ENCODE data around the gene ADGRV1. TPM values are rescaled to one million over a fixed set of nuclear protein-coding genes. Genes with fewer than 3 reads are reported as not detected.

Gene ADGRV1
- total RNA-seq, 1 donor from 2014 or later, result 10.0 TPM

GRCh38 chr5:91146230-91146629, 587.6 kb downstream of the ADGRV1 start:
- Mint-ChIP-seq H3K36me3 (ENCODE audit: low read depth, unreplicated experiment) (no peaks in the 10 kb centered on the region), H3K9me3 (ENCODE audit: unreplicated experiment) (no peaks in the 10 kb centered on the region), H3K27me3 (ENCODE audit: low read depth, unreplicated experiment) (no peaks in the 10 kb centered on the region), H3K4me1 (ENCODE audit: low read depth, unreplicated experiment) (peaks cover 14% of the 10 kb centered on the region), H3K27ac (ENCODE audit: unreplicated experiment) (no peak overlapping the region), H3K4me3 (ENCODE audit: unreplicated experiment) (no peak overlapping the region)
- Histone ChIP-seq H3K4me3 (ENCODE audit: insufficient read depth, low read depth, low read length) (no peak overlapping the region), H4K20me1 (ENCODE audit: insufficient read depth, low read length) (no peaks in the 10 kb centered on the region), H3K27me3 (ENCODE audit: insufficient read depth, low read length) (no peaks in the 10 kb centered on the region), H3K4me1 (ENCODE audit: insufficient read depth, low read length) (no peaks in the 10 kb centered on the region), H3K27ac (ENCODE audit: low read depth, low read length) (no peak overlapping the region), H3K9me3 (ENCODE audit: insufficient read depth, low read depth, low read length) (peaks cover 2% of the 10 kb centered on the region), H3K9ac (ENCODE audit: low read length) (no peak overlapping the region), H3K79me2 (ENCODE audit: insufficient read depth, low read length) (no peaks in the 10 kb centered on the region), H2AFZ (ENCODE audit: low read depth, low read length) (no peak overlapping the region), H3K36me3 (ENCODE audit: insufficient read depth, low read length) (no peaks in the 10 kb centered on the region), H3K4me2 (ENCODE audit: low read length) (no peak overlapping the region)
- FAIRE-seq (no peak), DNase-seq (ENCODE audit: low read depth) (no peak)
- no peak for TF ChIP-seq EZH2 (IDR thresholded peaks at IDR 0.05; ENCODE audit: insufficient read depth, low read length)
- TF ChIP-seq, protein P1, sequence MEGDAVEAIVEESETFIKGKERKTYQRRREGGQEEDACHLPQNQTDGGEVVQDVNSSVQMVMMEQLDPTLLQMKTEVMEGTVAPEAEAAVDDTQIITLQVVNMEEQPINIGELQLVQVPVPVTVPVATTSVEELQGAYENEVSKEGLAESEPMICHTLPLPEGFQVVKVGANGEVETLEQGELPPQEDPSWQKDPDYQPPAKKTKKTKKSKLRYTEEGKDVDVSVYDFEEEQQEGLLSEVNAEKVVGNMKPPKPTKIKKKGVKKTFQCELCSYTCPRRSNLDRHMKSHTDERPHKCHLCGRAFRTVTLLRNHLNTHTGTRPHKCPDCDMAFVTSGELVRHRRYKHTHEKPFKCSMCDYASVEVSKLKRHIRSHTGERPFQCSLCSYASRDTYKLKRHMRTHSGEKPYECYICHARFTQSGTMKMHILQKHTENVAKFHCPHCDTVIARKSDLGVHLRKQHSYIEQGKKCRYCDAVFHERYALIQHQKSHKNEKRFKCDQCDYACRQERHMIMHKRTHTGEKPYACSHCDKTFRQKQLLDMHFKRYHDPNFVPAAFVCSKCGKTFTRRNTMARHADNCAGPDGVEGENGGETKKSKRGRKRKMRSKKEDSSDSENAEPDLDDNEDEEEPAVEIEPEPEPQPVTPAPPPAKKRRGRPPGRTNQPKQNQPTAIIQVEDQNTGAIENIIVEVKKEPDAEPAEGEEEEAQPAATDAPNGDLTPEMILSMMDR (IDR thresholded peaks at IDR 0.05; ENCODE audit: insufficient read depth, low read depth, low read length), result no peak

GRCh38 chr5:91146905-91147600, 588.5 kb downstream of the ADGRV1 start:
- Mint-ChIP-seq H3K27me3 (ENCODE audit: low read depth, unreplicated experiment) (no peaks in the 10 kb centered on the region), H3K4me1 (ENCODE audit: low read depth, unreplicated experiment) (peaks cover 19% of the 10 kb centered on the region), H3K27ac (ENCODE audit: unreplicated experiment) (no peak overlapping the region), H3K36me3 (ENCODE audit: low read depth, unreplicated experiment) (no peaks in the 10 kb centered on the region), H3K4me3 (ENCODE audit: unreplicated experiment) (no peak overlapping the region), H3K9me3 (ENCODE audit: unreplicated experiment) (no peaks in the 10 kb centered on the region)
- Histone ChIP-seq H3K27ac (ENCODE audit: low read depth, low read length) (no peak overlapping the region), H3K4me2 (ENCODE audit: low read length) (no peak overlapping the region), H4K20me1 (ENCODE audit: insufficient read depth, low read length) (no peaks in the 10 kb centered on the region), H3K9ac (ENCODE audit: low read length) (no peak overlapping the region), H3K36me3 (ENCODE audit: insufficient read depth, low read length) (no peaks in the 10 kb centered on the region), H3K9me3 (ENCODE audit: insufficient read depth, low read depth, low read length) (peaks cover 2% of the 10 kb centered on the region), H3K79me2 (ENCODE audit: insufficient read depth, low read length) (no peaks in the 10 kb centered on the region), H2AFZ (ENCODE audit: low read depth, low read length) (no peak overlapping the region), H3K4me3 (ENCODE audit: insufficient read depth, low read depth, low read length) (no peak overlapping the region), H3K4me1 (ENCODE audit: insufficient read depth, low read length) (no peaks in the 10 kb centered on the region), H3K27me3 (ENCODE audit: insufficient read depth, low read length) (no peaks in the 10 kb centered on the region)
- TF ChIP-seq EZH2 (IDR thresholded peaks at IDR 0.05; ENCODE audit: insufficient read depth, low read length), result no peak
- TF ChIP-seq, protein P1 (IDR thresholded peaks at IDR 0.05; ENCODE audit: insufficient read depth, low read depth, low read length), result no peak
- FAIRE-seq (no peak), DNase-seq (ENCODE audit: low read depth) (no peak)

GRCh38 chr5:91150234-91150633, 591.6 kb downstream of the ADGRV1 start:
- H3K4me3 Mint-ChIP-seq (ENCODE audit: unreplicated experiment), result peak overlapping the region; percentile 65
- no peak overlapping the region for H3K9ac ChIP-seq (ENCODE audit: low read length)
- H3K27ac ChIP-seq (ENCODE audit: low read depth, low read length), result no peak overlapping the region
- no peak overlapping the region for H3K27ac Mint-ChIP-seq (ENCODE audit: unreplicated experiment)
- H3K4me3 ChIP-seq (ENCODE audit: insufficient read depth, low read depth, low read length), result no peak overlapping the region
- no peaks in the 10 kb centered on the region for H3K79me2 ChIP-seq (ENCODE audit: insufficient read depth, low read length)
- FAIRE-seq (peak; percentile 100), DNase-seq (ENCODE audit: low read depth) (no peak)
- H3K4me2 ChIP-seq (ENCODE audit: low read length), result no peak overlapping the region
- H2AFZ ChIP-seq (ENCODE audit: low read depth, low read length), result no peak overlapping the region
- H3K9me3 Mint-ChIP-seq (ENCODE audit: unreplicated experiment), result no peaks in the 10 kb centered on the region
- H3K9me3 ChIP-seq (ENCODE audit: insufficient read depth, low read depth, low read length), result peaks cover 2% of the 10 kb centered on the region
- H3K36me3 Mint-ChIP-seq (ENCODE audit: low read depth, unreplicated experiment), result no peaks in the 10 kb centered on the region
- no peak for TF ChIP-seq EZH2 (IDR thresholded peaks at IDR 0.05; ENCODE audit: insufficient read depth, low read length)
- TF ChIP-seq, protein P1 (IDR thresholded peaks at IDR 0.05; ENCODE audit: insufficient read depth, low read depth, low read length), result no peak
- H3K27me3 Mint-ChIP-seq (ENCODE audit: low read depth, unreplicated experiment), result no peaks in the 10 kb centered on the region
- no peaks in the 10 kb centered on the region for H3K4me1 ChIP-seq (ENCODE audit: insufficient read depth, low read length)
- no peaks in the 10 kb centered on the region for H4K20me1 ChIP-seq (ENCODE audit: insufficient read depth, low read length)
- H3K4me1 Mint-ChIP-seq (ENCODE audit: low read depth, unreplicated experiment), result peaks cover 17% of the 10 kb centered on the region
- H3K27me3 ChIP-seq (ENCODE audit: insufficient read depth, low read length), result no peaks in the 10 kb centered on the region
- no peaks in the 10 kb centered on the region for H3K36me3 ChIP-seq (ENCODE audit: insufficient read depth, low read length)
